GM18907 (cell line): ENCODE results near the gene PTPRN2.
"Not testable (repeated sequence)": the region's sequence is repeated elsewhere in the genome, so short reads cannot be mapped to it uniquely, and the experiment has no call there.

Experiments
- ATAC-seq: cut with Tn5 transposase; IDR thresholded peaks from one replicate; pipeline ENCODE4 v1.9.1; 2021; ENCODE audit warnings: mild to moderate bottlenecking, moderate library complexity; ENCODE audit not compliant: unreplicated experiment

Gene PTPRN2

GRCh38 chr7:158262284-158263109 lies 325.1 kb downstream of the PTPRN2 start:
- no peak for ATAC-seq

- ATAC-seq = no peak
Measured at GRCh38 chr7:158261362-158262235, 326.0 kb downstream of the PTPRN2 start.

GRCh38 chr7:158260567-158261361 lies 326.9 kb downstream of the PTPRN2 start:
- ATAC-seq = no peak

DNA sequence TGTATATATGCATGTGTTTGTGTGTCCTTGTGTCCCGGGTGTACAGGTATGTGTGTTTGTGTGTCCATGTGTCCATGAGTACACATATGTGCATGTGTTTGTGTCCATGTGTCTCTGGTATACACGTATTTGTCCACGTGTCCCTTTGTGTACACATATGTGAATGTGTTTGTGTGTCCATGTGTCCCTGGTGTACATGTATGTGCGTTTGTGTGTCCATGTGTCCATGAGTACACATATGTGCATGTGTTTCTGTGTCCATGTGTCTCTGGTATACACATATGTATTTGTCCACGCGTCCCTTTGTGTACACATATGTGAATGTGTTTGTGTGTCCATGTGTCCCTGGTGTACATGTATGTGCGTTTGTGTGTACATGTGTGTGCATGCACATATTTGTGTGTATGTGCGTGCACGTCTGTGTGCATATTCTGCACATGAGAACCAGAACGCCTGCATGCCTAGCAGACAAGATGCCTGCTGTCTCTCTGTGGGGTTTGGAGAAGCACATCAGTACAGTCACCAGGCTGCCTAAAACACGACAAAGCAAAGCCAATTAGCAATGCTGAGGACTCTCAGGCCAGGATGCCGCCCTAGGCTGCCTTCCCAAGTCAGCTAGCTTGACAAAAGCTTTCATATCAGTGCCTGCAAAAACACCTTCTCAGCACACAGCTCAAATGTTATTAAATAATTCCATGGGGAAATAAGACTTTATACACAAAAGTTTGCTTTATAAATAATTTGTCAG lies 327.8 kb downstream of the PTPRN2 start:
- ATAC-seq = no peak

DNA sequence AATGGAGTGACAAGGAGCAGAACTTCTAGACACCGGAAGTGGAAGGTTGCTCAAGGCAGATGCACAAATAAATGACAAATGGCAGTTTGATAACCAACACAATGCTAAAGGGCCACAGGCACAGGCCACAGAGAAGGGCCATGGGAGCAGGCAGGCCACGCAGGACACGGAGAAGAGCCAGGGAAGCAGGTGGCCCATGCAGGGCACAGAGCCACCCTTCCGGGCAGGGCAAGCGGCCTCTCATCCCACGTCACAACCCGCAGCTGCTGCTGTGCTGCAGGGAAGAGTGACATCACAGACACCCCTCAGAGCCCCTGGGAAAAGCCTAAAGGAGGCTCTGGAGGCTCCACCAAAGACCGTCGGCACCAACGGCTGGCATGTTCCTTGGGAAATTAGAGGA lies 328.5 kb downstream of the PTPRN2 start:
- ATAC-seq = no peak

DNA sequence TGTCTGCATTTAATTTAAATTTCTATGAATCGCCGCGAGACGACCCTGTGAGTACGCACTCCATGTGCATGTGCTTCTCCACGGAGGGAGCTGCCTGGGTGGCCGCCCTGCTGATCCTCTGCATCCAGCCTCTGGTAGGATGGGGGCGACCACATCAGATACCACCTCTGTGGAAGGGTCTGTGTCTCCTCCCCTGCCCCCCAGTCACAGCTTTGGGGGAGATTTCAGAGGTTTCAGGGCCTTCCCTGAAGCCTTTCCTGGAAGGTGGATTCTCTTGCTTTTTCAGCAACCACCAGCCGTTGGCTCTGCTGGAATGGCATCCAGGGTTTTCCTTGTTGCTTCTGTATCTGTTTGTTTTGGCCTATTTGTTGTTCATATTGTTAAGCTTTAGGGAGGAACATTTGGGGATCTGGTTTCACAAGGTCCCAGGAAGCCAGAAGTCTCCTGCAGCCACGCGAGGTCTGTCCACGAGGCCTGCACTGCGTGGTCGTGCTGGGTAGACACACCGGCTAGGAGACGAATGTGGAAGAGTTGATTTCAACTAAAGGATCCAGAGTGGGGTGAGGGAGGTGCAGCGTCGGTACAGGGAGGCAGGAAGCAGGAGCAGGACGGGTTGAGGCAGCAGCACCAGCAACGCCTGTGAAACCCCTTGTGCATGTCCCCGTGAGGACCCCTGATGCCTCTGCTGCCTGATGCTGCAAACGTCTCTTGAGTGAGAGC lies 329.1 kb downstream of the PTPRN2 start:
- no peak for ATAC-seq

GRCh38 chr7:158257516-158258410 lies 329.9 kb downstream of the PTPRN2 start:
- no peak for ATAC-seq

DNA sequence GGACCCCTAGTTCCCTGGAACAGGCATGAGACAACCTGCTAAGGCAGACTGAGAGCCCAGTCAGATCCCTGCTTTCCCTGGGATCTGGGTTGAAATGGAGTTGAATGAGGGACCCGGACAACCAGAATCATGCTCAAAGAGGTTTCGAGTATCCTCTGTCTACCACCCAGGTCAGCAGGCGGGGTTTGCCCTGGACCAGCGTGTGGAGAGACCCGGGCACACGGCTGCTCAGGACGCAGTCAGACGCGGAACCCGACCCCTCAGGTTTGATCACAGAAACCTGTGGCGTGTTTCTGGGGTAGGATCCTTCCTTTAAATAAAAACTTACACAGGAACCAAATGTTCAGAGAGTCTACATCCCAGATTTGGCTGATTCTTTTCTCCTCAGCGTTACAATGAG lies 330.6 kb downstream of the PTPRN2 start:
- ATAC-seq = no peak

DNA sequence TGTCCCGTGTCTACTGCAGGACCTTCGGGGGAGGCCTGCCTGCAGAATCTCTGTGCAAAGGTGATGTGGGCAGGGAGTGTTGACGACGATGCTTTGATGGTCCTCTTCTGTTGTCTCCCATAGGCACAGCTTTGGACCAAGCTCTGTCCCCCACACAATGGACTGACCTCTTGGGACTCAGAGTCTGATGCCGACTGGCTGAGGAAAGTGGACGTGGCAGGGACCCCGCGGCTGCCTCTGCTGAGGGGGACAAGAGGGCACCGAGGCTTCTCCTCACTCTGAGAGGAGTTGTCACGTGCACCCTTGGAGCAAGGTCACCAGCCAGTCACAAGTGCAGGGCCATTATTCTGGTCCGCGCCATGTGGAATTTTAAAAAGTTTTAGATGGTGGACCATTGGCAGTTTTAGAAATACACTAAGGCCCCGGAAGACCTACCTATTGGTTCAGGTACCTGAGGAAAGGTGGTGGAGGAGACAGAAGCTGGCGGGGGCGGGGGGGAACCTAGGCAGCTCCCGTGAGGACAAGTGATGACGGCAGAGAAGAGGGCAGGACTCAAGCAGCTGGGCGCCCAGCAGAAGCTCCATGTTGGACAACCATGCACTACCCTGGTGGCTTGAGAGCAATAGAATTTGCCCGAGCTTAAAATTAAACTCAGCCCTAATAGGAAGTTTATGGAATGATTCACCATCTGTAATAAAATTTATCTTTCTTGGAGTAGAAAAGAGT lies 331.4 kb downstream of the PTPRN2 start:
- ATAC-seq = no peak

DNA sequence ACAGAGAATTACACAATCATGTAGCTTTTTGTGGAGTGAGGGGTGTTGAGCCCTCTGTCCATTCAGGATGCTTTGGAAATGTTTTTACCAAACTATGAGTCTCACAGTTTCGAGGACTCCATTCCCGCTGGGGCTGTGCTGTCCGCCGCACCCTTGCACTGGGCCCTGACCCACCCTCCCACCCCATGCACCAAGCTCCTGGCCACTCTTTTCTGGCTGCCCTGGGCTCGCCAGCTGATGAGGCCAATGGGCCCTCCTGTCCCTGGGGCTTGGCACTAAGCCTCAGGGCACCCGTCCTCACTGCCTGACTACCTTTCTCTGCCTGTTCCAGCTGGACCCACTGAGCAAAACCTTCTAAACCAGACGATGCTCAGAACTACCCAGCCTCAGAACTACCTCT lies 332.1 kb downstream of the PTPRN2 start:
- no peak for ATAC-seq

DNA sequence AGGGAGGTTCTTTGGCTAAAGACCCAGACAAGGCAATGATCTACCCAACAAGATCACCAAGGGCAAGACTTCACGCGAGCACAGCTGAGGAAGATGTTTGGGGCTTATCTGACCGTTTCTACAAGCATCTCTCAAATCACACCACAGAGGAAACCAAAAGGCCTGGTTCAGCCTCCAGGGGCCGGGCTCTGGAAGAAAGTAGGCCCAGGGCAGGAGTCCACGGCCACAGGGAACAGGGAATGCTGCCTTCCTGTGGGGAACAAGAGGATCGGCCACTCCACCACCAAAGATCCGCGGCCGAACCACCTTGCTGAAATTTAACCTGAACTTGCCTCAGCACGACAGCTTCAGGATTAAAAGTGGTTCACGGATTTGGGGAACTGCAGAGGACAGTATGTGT lies 332.5 kb downstream of the PTPRN2 start:
- no peak for ATAC-seq

GRCh38 chr7:158253670-158254045 lies 334.0 kb downstream of the PTPRN2 start:
- ATAC-seq = not testable (repeated sequence)

DNA sequence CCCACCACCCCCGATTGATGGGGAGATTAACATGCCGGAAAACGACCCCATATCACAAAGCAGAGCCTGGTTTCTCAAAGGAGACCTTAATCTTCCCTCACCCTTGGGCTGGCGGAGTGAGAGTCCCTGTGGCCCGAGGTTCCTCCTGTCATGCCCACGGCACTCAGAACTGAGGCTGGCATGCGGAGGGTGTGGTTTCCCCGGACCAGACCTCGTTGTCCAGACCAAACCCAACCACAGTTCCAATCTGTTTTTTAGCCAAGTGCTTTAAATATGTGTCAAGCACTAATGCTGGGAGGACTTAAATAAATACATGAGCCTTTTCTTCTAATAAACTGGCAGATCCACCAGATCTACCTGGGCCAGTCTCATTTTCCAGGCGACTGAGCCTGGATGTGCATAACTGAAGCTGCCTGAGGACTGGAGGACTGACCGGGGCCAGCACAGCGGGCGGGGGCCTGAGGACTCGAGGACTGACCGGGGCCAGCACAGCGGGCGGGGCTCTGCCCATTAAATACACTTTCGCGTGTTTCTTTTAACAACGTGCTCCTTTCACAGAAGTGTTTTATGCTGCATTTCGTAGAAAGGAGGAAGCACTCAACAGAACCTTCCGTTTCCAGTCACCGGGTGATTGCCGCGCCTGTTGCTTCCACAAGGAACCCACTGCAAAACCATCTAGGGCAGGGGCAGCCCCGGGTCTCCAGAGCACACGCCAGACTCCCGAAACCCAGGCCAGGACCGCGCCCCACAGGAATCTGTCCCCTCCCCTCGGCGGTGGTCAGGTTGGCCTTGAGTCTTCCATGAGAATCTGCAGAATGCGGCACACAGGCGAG lies 334.6 kb downstream of the PTPRN2 start:
- ATAC-seq = no peak

- ATAC-seq = no peak
Measured at GRCh38 chr7:158252081-158252836, 335.4 kb downstream of the PTPRN2 start.

- no peak for ATAC-seq
Measured at GRCh38 chr7:158251061-158251965, 336.3 kb downstream of the PTPRN2 start.

DNA sequence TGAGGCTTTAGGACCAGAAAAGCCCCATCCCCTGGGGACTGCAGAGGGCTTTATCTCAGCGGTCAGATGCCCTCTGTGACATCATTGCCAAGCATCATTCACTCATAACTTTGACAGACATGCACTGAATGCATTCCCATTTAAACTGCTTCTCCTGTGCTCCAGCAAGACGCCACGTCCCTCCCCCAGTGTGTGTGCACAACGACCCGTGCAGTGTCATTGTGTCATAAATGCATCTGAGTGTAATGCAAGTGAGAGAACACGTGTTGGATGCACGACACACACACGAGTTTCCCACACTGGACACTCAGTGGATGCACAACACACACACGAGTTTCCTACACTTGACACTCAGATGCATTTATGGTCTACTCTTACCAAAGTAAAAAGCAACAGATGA lies 337.9 kb downstream of the PTPRN2 start:
- no peak for ATAC-seq
